Neural cell (in vitro differentiated cells): ENCODE measurements around the gene SYT17.

Experiments used
- EP300 ChIP-seq: fragments of 450-650 bp; conservative IDR thresholded peaks from 2 replicates; pipeline ENCODE4 v1.6.1; 2014; ENCODE audit warnings: antibody characterized with exemption, mild to moderate bottlenecking, moderate library complexity; ENCODE audit not compliant: poor library complexity, severe bottlenecking
- POLR2AphosphoS5 ChIP-seq: IDR thresholded peaks from 2 replicates; pipeline ENCODE4 v1.6.1; 2012
- SMC3 ChIP-seq: fragments of 450-650 bp; conservative IDR thresholded peaks from 2 replicates; pipeline ENCODE4 v1.6.1; 2014; ENCODE audit warnings: antibody characterized with exemption, mild to moderate bottlenecking, moderate library complexity; ENCODE audit not compliant: poor library complexity
- TAF1 ChIP-seq: IDR thresholded peaks from 2 replicates; pipeline ENCODE4 v1.6.1; 2012; ENCODE audit warnings: low read depth
- TF ChIP-seq, protein P1 (sequence below): fragments of 450-650 bp; IDR thresholded peaks from 2 replicates; pipeline ENCODE4 v1.5.1; 2014; ENCODE audit warnings: antibody characterized with exemption, mild to moderate bottlenecking, moderate library complexity; ENCODE audit not compliant: poor library complexity, severe bottlenecking

GRCh38 chr16:19299565-19299964 lies 131.5 kb downstream of the SYT17 start:
- TF ChIP-seq EP300 (no peak), SMC3 (no peak), POLR2AphosphoS5 (no peak), TAF1 (no peak)
- TF ChIP-seq, protein P1, sequence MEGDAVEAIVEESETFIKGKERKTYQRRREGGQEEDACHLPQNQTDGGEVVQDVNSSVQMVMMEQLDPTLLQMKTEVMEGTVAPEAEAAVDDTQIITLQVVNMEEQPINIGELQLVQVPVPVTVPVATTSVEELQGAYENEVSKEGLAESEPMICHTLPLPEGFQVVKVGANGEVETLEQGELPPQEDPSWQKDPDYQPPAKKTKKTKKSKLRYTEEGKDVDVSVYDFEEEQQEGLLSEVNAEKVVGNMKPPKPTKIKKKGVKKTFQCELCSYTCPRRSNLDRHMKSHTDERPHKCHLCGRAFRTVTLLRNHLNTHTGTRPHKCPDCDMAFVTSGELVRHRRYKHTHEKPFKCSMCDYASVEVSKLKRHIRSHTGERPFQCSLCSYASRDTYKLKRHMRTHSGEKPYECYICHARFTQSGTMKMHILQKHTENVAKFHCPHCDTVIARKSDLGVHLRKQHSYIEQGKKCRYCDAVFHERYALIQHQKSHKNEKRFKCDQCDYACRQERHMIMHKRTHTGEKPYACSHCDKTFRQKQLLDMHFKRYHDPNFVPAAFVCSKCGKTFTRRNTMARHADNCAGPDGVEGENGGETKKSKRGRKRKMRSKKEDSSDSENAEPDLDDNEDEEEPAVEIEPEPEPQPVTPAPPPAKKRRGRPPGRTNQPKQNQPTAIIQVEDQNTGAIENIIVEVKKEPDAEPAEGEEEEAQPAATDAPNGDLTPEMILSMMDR, result no peak
